IMR-90 (cell line): ENCODE data around the gene ABO.
"Not testable (repeated sequence)": the region's sequence is repeated elsewhere in the genome, so short reads cannot be mapped to it uniquely, and the experiment has no call there.

Source experiments
- CEBPB ChIP-seq: IDR thresholded peaks from 2 replicates; pipeline ENCODE4 v1.6.1; 2012; ENCODE audit warnings: low read depth, low read length, improper control_type of control experiment
- POLR2A ChIP-seq: IDR thresholded peaks from 2 replicates; pipeline ENCODE4 v1.6.1; 2012; ENCODE audit warnings: mild to moderate bottlenecking, low read depth, low read length
- RCOR1 ChIP-seq: IDR thresholded peaks from 2 replicates; pipeline ENCODE4 v1.6.1; 2012; ENCODE audit warnings: mild to moderate bottlenecking, low read length, improper control_type of control experiment; ENCODE audit not compliant: insufficient replicate concordance
- RFX5 ChIP-seq: IDR thresholded peaks from 2 replicates; pipeline ENCODE4 v1.8.0; 2012; ENCODE audit warnings: low read depth, mild to moderate bottlenecking, low read length, moderate library complexity
- SMC3 ChIP-seq: fragments of 150-350 bp; IDR thresholded peaks from 2 replicates; pipeline ENCODE4 v1.6.1; 2016; ENCODE audit warnings: low read depth, mild to moderate bottlenecking, antibody characterized with exemption, low read length, moderate library complexity
- TF ChIP-seq, protein P1 (sequence below): conservative IDR thresholded peaks from 2 replicates; pipeline ENCODE4 v1.5.1; 2012; ENCODE audit warnings: mild to moderate bottlenecking, low read depth, low read length, improper control_type of control experiment
- TF ChIP-seq, protein P2 (sequence below): fragments of 150-350 bp; IDR thresholded peaks from 2 replicates; pipeline ENCODE4 v1.6.1; 2017; ENCODE audit warnings: mild to moderate bottlenecking, antibody characterized with exemption, low read length, low read depth
- TF ChIP-seq, protein P3 (sequence below): fragments of 150-350 bp; IDR thresholded peaks from 2 replicates; pipeline ENCODE4 v1.6.1; 2016; ENCODE audit warnings: low read depth, mild to moderate bottlenecking, low read length, moderate library complexity, borderline replicate concordance

DNA sequence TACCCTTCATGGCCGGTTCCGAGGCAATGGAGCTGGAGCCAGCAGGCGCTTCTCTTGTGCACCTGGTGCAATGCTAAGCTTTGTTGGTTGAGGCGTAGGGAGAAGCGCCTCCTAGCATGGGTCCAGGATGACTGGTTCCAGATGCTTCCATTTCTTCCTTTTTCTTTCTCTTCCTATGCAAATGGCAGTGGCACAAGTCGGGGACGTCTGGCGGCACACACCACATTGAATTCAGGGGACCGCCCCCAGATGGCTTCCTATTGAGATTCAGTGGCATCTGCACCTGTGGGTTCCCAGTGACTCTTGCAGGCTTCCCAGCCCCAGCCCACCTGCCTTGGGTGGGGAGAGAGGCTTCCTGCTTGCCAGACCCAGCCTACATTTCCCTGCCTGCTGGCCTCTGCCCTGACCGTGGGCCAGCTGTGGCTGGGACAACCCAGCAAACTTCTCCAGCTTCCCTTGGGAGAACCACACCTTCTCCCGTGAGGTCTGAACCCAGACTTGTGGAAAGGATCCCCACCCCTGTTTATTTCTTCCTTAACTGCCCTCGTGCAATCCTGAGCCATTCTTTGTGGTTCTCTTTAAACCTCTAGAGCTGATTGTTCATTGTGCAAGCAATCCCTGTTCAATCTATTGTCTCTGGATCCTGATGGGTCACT, 57.5 kb downstream of the ABO start:
- TF ChIP-seq POLR2A, RFX5, SMC3, RCOR1, CEBPB: not testable (repeated sequence)
- TF ChIP-seq, protein P1, sequence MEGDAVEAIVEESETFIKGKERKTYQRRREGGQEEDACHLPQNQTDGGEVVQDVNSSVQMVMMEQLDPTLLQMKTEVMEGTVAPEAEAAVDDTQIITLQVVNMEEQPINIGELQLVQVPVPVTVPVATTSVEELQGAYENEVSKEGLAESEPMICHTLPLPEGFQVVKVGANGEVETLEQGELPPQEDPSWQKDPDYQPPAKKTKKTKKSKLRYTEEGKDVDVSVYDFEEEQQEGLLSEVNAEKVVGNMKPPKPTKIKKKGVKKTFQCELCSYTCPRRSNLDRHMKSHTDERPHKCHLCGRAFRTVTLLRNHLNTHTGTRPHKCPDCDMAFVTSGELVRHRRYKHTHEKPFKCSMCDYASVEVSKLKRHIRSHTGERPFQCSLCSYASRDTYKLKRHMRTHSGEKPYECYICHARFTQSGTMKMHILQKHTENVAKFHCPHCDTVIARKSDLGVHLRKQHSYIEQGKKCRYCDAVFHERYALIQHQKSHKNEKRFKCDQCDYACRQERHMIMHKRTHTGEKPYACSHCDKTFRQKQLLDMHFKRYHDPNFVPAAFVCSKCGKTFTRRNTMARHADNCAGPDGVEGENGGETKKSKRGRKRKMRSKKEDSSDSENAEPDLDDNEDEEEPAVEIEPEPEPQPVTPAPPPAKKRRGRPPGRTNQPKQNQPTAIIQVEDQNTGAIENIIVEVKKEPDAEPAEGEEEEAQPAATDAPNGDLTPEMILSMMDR, result not testable (repeated sequence)
- TF ChIP-seq, protein P2, sequence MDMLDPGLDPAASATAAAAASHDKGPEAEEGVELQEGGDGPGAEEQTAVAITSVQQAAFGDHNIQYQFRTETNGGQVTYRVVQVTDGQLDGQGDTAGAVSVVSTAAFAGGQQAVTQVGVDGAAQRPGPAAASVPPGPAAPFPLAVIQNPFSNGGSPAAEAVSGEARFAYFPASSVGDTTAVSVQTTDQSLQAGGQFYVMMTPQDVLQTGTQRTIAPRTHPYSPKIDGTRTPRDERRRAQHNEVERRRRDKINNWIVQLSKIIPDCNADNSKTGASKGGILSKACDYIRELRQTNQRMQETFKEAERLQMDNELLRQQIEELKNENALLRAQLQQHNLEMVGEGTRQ, result not testable (repeated sequence)
- TF ChIP-seq, protein P3, sequence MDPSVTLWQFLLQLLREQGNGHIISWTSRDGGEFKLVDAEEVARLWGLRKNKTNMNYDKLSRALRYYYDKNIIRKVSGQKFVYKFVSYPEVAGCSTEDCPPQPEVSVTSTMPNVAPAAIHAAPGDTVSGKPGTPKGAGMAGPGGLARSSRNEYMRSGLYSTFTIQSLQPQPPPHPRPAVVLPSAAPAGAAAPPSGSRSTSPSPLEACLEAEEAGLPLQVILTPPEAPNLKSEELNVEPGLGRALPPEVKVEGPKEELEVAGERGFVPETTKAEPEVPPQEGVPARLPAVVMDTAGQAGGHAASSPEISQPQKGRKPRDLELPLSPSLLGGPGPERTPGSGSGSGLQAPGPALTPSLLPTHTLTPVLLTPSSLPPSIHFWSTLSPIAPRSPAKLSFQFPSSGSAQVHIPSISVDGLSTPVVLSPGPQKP, result not testable (repeated sequence)
